CD4-positive, alpha-beta T cell treated with Interleukin-6 for 4 hours (primary cell): ENCODE data around the gene SNX20.
A peak's percentile ranks its signal among the peaks of the same experiment; 100 is the strongest.

ENCODE experiments used
- DNase-seq: peaks from one replicate; pipeline ENCODE4 v3.0.0-alpha.2; 2020; ENCODE audit warnings: mixed read lengths

SNX20 gene

GRCh38 chr16:50681021-50681885, at the start of gene SNX20:
TSS of gene SNX20 (minus strand) at chr16:50681312. CDS start at chr16:50677526, 3,786 bp downstream.
- DNase-seq: peak; percentile 83

GRCh38 chr16:50724306-50724705, 43.2 kb upstream of the SNX20 start:
- no peak for DNase-seq

- no peak for DNase-seq
These were observed 41.8 kb upstream of the SNX20 start for GRCh38 chr16:50722960-50723359.

- no peak for DNase-seq
These were observed 41.3 kb upstream of the SNX20 start for GRCh38 chr16:50722405-50722737.

DNA sequence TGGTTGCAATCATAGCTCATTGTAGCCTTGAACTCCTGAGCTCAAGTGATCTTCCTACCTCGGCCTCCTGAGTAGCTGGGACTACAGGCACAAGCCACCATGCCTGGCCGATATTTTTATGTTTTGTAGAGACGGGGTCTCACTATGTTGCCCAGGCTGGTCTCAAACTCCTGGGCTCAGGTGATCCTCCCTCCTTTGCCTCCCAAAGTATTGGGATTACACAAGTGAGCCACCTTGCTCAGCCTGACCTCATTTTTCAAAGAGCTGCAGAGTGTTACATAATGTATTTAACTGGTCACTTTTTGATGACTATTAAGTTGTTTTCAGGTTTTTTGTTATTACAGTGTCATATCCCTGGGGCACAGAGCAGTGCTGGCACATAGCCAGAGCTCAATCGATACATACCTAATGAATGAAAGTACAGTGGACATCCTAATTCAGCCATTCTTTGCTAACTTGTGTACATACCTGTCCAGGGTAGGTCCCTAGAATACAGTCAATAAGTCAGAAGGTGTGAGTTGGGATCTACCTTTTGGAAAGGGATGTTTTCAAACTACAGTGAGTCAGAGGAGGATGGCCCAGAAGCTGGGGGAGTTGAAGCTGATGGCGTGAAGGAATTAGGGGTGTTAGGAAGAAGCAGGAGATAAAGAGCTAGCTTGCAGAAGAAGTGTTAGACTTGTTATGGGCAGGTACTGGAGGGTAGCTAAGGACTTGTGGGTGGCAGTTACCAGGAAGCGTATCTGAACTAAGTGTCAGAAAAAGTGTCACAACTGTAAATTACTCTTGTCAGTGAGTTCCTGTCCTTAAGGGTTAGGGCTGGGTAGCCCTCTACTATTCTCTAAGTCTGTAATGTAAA, 40.7 kb upstream of the SNX20 start:
- DNase-seq: no peak

DNA sequence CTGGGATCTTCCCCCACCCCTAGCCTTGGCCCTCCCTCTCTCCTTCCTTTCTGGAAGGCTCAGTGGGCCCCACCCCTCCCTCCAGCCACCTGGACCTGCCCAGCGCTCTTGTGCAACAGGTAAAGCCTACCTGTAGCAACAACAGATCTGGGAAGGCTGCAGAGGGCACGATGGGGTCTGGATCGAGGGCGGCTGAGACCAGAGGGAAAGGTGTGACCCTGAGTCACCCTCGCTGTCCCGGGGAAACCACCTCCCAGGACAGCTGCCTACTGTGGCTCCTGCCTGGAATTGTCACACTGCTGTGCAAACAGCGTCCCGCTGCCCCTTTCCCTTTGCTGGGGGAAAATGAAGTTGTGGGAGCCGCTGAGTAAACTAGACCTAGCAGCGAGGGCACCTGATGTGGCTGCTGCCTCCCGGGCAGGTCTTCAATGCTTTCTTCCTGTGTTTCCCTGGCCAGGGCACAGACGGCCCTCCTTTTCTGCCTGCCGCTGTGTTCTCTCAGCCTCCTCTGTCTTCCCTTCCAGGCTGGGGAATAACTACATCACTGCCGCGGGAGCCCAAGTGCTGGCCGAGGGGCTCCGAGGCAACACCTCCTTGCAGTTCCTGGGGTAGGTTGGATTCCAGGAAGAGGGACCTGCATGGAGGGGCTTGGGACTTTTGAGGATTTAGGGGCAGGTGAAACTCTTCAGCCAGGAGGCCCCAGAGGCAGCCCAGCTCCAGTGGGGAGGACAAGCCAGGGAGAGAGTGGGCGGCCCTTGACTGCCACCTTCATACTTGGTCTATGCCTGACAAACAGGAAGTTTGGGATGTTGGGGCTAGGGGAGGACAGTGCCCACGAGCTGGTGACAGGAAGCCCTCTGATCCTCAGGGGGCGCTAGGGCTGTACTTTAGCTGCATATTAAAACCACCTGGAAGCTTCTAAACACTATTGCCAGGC, 38.6 kb upstream of the SNX20 start:
- DNase-seq: peak; percentile 58

DNA sequence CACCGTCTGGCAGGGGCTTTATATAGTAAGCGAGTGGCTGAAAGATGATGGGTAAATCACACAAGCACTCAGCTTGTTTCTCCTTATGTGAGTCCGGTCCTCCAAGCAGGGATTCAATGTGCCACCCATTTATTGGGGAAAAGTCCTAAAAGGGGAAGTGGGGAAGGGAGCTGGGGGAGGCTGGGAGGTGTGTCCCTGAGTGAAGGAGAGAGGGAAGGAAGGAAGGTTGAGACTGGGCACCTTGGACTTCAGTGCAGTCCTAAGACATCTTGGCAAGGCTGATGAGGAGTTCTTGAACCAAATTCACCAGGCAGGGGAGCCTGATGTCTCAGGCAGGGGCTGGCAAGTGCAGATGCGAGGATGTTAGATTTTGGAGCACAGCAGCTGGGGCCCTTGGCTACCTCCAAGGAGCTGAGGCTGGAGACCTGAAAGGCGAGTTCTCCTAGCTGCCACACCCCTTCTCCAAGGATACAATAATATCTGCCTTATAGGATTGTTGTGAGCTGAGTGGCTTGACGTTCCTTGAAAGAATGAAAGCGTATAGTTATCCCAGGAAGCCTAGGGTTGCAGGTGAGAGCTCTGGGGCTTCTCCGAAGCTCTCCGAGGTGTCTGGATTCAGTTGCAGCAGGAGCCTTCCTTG, 37.8 kb upstream of the SNX20 start:
- DNase-seq: no peak

DNA sequence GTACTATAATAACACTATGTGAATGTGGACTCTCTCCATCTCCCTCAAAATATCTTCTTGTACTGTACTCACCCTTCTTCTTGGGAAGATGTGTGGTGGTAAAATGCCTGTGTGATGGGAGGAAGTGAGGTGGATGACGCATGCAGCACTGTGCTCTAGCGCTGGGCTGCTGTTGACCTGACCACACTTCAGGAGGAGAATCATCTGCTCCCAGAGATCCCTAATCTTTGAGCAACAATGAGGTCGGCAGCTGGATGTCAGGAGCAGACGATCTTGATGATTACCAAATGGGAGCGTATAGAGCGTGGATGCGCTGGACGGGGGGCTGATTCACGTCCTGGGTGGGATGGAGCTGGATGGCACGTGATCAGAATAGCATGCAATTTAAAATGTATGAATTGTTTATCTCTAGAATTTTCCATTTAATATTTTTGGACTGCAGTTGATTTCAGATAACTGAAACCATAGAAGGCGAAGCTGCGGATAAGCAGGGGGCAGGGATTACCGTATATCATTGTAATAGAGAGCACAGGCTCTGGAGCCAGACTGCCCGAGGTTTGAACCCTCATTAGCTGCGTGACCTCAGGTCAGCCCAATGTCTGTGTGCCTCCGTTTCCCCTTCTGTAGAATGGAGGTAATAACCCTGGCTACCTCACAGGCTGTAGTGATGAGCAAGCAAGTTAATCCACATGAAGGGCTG, 37.1 kb upstream of the SNX20 start:
- DNase-seq: no peak

DNA sequence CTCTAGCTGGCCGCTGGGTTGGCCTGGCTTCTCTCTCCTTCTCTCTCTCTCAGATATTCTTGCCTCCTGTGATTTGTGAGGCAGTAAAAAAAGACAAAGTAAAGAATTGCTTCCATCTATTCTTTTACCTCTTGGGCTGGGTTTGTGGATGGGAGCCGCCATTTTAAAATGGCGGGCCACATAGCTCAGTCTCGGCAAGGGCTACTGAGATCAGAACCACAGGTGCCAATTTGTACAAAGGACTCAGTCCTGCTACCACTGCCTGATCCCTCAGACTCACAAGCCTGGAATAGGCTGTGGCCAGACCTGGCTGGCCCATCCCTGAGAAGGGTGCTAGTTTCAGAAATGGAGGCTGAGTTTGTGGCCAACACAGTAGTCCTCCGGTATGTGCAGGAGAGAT, 36.4 kb upstream of the SNX20 start:
- no peak for DNase-seq

DNA sequence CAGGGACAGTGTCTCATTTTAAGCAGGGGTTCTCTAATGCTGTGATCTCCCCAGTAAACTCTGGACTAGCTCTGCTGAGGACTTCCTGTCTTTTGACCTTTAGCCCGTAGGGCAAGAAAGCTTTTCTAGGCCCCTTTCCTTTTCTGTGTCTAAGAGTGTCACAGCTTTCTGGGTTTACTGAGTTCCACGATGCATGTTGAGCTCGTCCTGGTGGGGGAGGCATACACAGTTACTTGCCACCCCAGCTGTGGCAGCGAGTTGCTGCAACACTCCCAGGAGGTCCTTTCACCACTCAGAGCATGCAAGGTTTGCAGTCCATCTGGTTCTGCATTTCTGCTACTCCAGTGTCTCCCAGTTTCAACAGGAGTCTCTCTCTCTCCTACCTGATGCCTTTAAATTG, 36.0 kb upstream of the SNX20 start:
- no peak for DNase-seq

DNA sequence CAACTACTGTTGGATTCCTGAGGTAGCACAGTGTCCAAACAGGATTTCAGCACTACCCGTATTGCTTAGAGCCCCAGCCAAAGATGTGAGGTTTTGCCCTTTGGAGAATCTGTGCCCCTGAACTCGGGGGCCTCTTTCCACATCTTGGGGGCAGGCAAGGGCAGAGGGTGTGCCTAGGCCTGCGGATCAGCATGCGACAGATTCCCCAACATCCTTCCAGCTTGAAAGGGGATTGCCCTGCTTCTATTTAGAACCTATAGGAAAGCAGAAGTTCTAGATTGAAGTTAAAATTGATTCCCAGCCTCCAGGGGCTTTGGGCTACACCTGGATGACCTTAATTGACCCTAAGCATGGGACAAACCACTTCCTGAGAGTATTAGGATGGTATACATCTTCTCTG, 31.8 kb upstream of the SNX20 start:
- no peak for DNase-seq

DNA sequence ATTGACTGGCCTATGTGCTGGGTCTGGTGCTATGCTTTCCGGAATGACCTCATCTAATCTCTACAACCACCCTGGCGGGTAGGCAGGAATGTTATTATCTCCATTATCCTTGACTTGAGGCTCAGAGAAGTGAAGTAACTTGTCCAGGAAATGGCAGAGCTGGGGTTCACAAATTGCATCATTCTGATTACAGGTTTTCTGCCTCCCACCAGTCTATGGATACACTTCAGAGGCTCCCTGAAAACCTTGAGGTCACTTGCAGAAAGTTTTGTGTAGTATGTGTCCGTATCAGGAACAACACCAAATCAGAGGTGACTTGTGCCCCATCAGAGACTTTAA, 31.4 kb upstream of the SNX20 start:
- DNase-seq: no peak

DNA sequence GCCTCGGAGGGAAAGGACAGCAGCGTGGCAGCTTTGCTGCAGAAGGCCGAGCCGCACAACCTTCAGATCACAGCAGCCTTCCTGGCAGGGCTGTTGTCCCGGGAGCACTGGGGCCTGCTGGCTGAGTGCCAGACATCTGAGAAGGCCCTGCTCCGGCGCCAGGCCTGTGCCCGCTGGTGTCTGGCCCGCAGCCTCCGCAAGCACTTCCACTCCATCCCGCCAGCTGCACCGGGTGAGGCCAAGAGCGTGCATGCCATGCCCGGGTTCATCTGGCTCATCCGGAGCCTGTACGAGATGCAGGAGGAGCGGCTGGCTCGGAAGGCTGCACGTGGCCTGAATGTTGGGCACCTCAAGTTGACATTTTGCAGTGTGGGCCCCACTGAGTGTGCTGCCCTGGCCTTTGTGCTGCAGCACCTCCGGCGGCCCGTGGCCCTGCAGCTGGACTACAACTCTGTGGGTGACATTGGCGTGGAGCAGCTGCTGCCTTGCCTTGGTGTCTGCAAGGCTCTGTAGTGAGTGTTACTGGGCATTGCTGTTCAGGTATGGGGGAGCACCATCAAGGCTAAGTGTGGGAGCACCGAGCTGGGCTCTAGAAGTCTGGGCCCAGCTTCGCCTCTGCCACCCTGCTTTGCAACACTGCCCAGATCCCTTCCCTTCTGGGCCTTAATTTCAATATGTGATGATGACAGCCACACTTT, 30.9 kb upstream of the SNX20 start:
- no peak for DNase-seq

DNA sequence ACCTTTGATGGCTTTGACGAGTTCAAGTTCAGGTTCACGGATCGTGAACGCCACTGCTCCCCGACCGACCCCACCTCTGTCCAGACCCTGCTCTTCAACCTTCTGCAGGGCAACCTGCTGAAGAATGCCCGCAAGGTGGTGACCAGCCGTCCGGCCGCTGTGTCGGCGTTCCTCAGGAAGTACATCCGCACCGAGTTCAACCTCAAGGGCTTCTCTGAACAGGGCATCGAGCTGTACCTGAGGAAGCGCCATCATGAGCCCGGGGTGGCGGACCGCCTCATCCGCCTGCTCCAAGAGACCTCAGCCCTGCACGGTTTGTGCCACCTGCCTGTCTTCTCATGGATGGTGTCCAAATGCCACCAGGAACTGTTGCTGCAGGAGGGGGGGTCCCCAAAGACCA, 29.9 kb upstream of the SNX20 start:
- no peak for DNase-seq

- no peak for DNase-seq
These were observed 28.9 kb upstream of the SNX20 start for GRCh38 chr16:50709980-50710379.

GRCh38 chr16:50709061-50709684, 28.1 kb upstream of the SNX20 start:
- DNase-seq: no peak

DNA sequence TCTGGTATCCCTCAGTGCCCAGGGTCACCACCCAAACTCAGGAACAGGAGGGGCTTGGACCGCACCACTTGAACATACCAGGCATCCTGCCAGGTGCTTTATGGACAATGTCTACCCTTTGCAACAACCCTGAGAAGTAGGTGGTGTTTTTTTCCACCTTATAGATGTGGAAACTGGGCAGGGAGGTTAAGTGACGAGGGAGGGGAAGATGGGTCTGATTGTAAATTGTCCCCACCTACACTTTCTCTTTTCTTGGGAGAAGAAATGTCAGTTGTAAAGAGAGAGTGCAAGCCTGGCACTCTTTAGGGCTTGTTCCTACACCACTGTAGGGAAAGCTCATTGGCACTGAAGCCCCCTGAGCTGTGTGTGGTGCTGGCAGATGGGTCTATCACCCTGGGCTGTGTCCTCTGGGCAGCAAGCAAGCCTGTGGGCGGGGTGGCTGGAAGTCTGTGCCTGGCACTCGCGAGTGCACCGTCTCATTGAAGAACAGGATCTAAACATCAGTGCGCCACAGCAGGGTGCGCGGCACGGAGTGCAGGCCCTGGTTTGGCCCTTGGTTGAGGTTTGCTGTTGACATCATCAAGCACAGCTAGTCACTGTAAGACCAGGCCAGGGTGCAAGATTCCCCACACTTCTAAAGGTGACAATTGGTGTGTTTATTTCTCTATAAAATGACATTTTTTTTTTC, 27.4 kb upstream of the SNX20 start:
- DNase-seq: peak; percentile 54

DNA sequence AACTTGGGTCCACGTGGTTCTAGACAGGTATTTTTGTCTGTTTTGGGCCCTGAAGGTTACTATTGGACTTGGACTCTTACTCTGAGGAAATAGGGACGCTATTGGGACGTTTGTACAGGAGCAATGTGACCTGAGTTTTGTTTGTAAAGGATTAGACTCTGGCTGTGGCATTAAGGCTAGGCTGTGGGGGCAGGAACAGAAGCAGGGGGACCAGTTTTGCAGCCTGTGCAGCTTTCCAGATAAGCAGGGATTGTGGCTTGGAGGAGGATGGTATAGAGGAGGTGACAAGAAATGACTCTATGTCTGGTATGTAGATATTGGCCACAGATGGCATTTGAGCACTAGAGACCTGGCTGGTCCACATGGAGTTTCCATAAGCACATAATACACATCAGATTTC, 25.1 kb upstream of the SNX20 start:
- no peak for DNase-seq

DNA sequence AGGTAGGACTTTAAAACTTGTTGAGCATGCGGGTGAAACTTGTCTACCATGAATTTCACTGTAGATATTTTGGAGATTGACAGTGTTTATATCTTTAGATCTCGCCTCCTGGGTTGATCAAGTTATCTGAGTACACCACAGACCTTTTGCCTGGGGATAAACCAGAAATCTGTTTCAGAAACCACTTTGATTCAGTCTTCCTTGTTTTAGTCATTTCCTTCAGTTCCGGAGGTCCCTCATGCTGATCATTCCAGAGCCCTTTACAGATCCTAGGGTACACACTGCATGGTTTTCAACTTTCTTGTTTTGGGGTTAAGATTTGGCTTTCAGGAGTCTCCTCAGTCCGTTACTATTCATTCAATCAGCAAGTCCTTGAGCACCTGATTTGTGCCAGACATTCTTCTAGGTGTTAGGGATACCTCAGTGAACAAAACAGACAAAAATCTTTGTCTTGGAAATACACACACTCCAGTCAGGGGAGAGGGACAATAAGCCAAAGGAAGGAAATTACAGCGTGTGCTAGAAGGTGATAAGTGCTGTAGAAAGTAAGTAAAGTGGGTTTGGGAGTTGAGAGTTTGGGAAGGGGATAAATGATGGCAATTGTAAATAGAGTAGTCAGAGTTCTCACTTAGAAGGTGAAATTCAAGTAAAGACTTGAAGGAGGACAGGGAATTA, 24.5 kb upstream of the SNX20 start:
- no peak for DNase-seq

DNA sequence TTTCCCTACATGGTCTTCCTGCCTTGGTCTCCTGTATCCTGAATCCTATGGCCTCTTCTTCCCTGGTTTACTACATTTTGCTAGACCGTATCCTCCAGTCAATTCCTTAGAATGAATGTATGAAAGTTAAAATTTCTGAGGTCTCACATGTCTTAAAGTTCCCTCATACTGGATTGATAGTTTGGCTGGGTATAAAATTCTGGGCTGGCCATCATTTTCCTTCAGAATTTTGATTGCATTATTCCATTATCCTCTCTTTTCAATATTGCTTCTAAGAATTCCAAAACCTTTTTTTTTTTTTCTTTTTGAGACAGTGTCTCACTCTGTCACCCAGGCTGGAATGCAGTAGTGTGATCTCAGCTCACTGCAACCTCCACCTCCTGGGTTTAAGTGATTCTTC, 23.1 kb upstream of the SNX20 start:
- DNase-seq: no peak
